Gastroesophageal sphincter (tissue), 3 donors: ENCODE results near the gene MFN2.

ENCODE experiments used
- EP300 ChIP-seq: sonication (generic); formaldehyde crosslinking; IDR thresholded peaks from one replicate; pipeline ENCODE4 v1.6.1; 2017; ENCODE audit warnings: antibody characterized with exemption, mild to moderate bottlenecking
- POLR2AphosphoS5 ChIP-seq: sonication (generic); formaldehyde crosslinking; IDR thresholded peaks from one replicate; pipeline ENCODE4 v1.6.1; 2017; ENCODE audit warnings: antibody characterized with exemption
- TF ChIP-seq, protein P1 (sequence below), 4 experiments: fragments of 200-600 bp in 2 of 4; fragments of 450-650 bp in 2 of 4; sonication (generic) in 1 of 4; IDR thresholded peaks; one replicate each; pipeline ENCODE4 v1.5.1; 2017 to 2019; ENCODE audit warnings: antibody characterized with exemption in 4 of 4, mild to moderate bottlenecking in 2 of 4, moderate library complexity in 2 of 4

DNA sequence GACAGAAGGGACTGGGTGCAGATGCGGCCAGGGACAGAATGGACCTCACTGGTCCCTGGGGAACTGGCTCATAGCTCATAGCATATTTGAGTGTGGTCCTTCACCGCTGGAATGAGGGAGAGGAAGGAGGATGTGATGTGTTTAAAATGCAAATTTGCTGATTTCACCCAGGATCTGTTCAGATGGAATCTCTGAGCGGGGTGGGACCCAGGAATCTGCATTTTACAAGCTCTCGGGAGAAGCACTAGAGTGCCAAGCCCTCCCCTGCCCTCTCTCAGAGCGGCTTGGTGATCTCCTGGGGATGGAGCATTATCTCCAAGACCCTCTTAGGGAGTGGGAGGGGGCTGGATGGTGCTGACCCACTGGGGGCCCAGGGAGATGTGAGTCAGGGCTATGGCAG lies 22.8 kb upstream of the MFN2 start:
- TF ChIP-seq, protein P1, sequence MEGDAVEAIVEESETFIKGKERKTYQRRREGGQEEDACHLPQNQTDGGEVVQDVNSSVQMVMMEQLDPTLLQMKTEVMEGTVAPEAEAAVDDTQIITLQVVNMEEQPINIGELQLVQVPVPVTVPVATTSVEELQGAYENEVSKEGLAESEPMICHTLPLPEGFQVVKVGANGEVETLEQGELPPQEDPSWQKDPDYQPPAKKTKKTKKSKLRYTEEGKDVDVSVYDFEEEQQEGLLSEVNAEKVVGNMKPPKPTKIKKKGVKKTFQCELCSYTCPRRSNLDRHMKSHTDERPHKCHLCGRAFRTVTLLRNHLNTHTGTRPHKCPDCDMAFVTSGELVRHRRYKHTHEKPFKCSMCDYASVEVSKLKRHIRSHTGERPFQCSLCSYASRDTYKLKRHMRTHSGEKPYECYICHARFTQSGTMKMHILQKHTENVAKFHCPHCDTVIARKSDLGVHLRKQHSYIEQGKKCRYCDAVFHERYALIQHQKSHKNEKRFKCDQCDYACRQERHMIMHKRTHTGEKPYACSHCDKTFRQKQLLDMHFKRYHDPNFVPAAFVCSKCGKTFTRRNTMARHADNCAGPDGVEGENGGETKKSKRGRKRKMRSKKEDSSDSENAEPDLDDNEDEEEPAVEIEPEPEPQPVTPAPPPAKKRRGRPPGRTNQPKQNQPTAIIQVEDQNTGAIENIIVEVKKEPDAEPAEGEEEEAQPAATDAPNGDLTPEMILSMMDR (IDR thresholded peaks at IDR 0.05): no peak
- TF ChIP-seq POLR2AphosphoS5: no peak
- no peak for TF ChIP-seq EP300
